Keratinocyte (primary cell): Measurements from ENCODE around the gene IFI16. TPM values are rescaled to one million over a fixed set of nuclear protein-coding genes. Genes with fewer than 3 reads are reported as not detected.
A peak's percentile ranks its signal among the peaks of the same experiment; 100 is the strongest.

Experiments
- DNase-seq: peaks from one replicate; pipeline ENCODE4 v3.0.0-alpha.2; 2011; ENCODE audit warnings: low read depth, missing footprints, low spot score
- FAIRE-seq: peaks from 2 replicates; lab custom pipeline; 2011; peaks lifted over from hg19 to GRCh38; lab: Jason Lieb, UNC
- H2AFZ ChIP-seq: 2 replicates; pipeline ENCODE4 v1.6.0; 2012; ENCODE audit warnings: low read length, control low read depth, inconsistent platforms; ENCODE audit not compliant: control insufficient read depth
- H3K27ac ChIP-seq: 2 replicates; pipeline ENCODE4 v1.5.1; 2011; ENCODE audit warnings: low read length; ENCODE audit not compliant: control insufficient read depth, insufficient read depth
- H3K27me3 ChIP-seq: 3 replicates; pipeline ENCODE4 v1.6.0; 2011; ENCODE audit warnings: low read length; ENCODE audit not compliant: control insufficient read depth, insufficient read depth; ENCODE audit errors: extremely low read depth
- H3K36me3 ChIP-seq, 2 experiments: 2 replicates in 1 of 2; 3 replicates in 1 of 2; pipeline ENCODE4 v1.5.1; 2011; ENCODE audit warnings: low read length in 2 of 2, mild to moderate bottlenecking in 1 of 2; ENCODE audit not compliant: control insufficient read depth in 2 of 2, insufficient read depth in 2 of 2; ENCODE audit errors: extremely low read depth in 1 of 2
- H3K4me1 ChIP-seq: 3 replicates; pipeline ENCODE4 v1.5.1; 2011; ENCODE audit warnings: low read length; ENCODE audit not compliant: control insufficient read depth, insufficient read depth; ENCODE audit errors: extremely low read depth
- H3K4me2 ChIP-seq: 3 replicates; pipeline ENCODE4 v1.6.0; 2011; ENCODE audit warnings: low read depth, low read length; ENCODE audit not compliant: control insufficient read depth, insufficient read depth; ENCODE audit errors: extremely low read depth
- H3K4me3 ChIP-seq, 3 experiments: fragments of 200-600 bp in 1 of 3; sonication (generic) in 1 of 3; 2 replicates in 2 of 3; 3 replicates in 1 of 3; pipeline ENCODE4 v1.5.1; 2011 to 2016; ENCODE audit warnings: low read length in 3 of 3, mild to moderate bottlenecking in 3 of 3, control low read depth in 2 of 3, inconsistent platforms in 1 of 3, low read depth in 1 of 3, mixed read lengths in 1 of 3, mixed run types in 1 of 3, moderate library complexity in 1 of 3; ENCODE audit not compliant: control insufficient read depth in 2 of 3, insufficient read depth in 2 of 3; ENCODE audit errors: extremely low read depth in 1 of 3
- H3K79me2 ChIP-seq: 2 replicates; pipeline ENCODE4 v1.6.0; 2012; ENCODE audit warnings: low read length; ENCODE audit not compliant: control insufficient read depth, insufficient read depth
- H3K9ac ChIP-seq: 3 replicates; pipeline ENCODE4 v1.6.0; 2011; ENCODE audit warnings: low read length; ENCODE audit not compliant: control insufficient read depth, insufficient read depth; ENCODE audit errors: extremely low read depth
- H3K9me1 ChIP-seq: 3 replicates; pipeline ENCODE4 v1.6.0; 2011; ENCODE audit warnings: low read length; ENCODE audit not compliant: control insufficient read depth, insufficient read depth; ENCODE audit errors: extremely low read depth
- H3K9me3 ChIP-seq: 2 replicates; pipeline ENCODE4 v1.5.1; 2012; ENCODE audit warnings: low read depth, low read length; ENCODE audit not compliant: control insufficient read depth
- H4K20me1 ChIP-seq: 3 replicates; pipeline ENCODE4 v1.6.0; 2011; ENCODE audit warnings: low read length; ENCODE audit not compliant: control insufficient read depth, insufficient read depth; ENCODE audit errors: extremely low read depth
- EZH2 ChIP-seq: IDR thresholded peaks from one replicate; pipeline ENCODE4 v1.6.1; 2012; ENCODE audit warnings: inconsistent platforms, mild to moderate bottlenecking, low read length, moderate library complexity
- dilution Hi-C: fragments of 300-500 bp; cut with MboI; formaldehyde crosslinking; loops from one replicate; pipeline ENCODE4 v1.7.0; 2020; ENCODE audit warnings: low sequenced_read_pairs; ENCODE audit not compliant: extremely low pct_ligation_motif_present
- polyA plus RNA-seq, 5 experiments: library from polyadenylated mRNA; depleted of rRNA in 3 of 5; stranded (reverse) in 3 of 5; stranded (forward) in 1 of 5; unstranded in 1 of 5; fragments of >200 nt; gene quantifications; 1 replicate in 1 of 5; 2 replicates in 3 of 5; 3 replicates in 1 of 5; pipeline versions ENCODE4 v1.2.1 to v1.2.3, GENCODE V29; 2011 to 2012; ENCODE audit warnings: missing spikeins in 2 of 5, low read depth in 1 of 5, low replicate concordance in 1 of 5
- TF ChIP-seq, protein P1 (sequence below), 3 experiments: IDR thresholded peaks in 1 of 3; conservative IDR thresholded peaks in 1 of 3; optimal IDR thresholded peaks in 1 of 3; 2 replicates in 2 of 3; 3 replicates in 1 of 3; pipeline versions ENCODE3 to v1.5.1; 2011; ENCODE audit warnings: low read length in 3 of 3, mild to moderate bottlenecking in 3 of 3, moderate library complexity in 2 of 3, control low read depth in 1 of 3, inconsistent platforms in 1 of 3; ENCODE audit not compliant: insufficient read depth in 2 of 3; ENCODE audit errors: extremely low read depth in 1 of 3

Gene IFI16
- polyA plus RNA-seq, 1 donor (not counting 4 experiments of a cell fraction or from before 2014, with no cell fraction given) = 193 TPM

DNA sequence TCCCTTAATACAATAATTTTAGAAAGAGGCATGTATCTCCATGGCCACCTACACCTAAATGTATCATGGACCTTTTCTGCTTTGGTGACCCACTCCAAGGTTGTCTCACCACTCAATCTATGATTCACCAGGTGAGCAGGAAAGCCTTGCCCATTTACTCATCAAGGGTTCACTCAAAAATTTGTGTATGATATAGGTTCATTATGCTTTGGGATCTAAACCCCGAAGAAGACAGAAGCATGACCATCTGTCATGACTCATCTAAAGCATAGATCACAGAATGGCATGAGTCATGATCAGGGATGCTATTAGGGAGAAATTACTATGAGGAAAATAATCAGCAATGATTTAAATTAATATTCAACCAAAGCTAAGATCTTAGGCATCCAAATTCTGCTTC is 39.9 kb upstream of the IFI16 start:
- FAIRE-seq (peak; percentile 91), DNase-seq (peak; percentile 88)
- Histone ChIP-seq H3K4me1 (peaks cover 12% of the 10 kb centered on the region), H3K36me3 (no peaks in the 10 kb centered on the region), H3K9ac (no peak overlapping the region), H3K27ac (peak overlapping the region; percentile 72), H3K9me1 (no peaks in the 10 kb centered on the region), H2AFZ (no peak overlapping the region), H3K79me2 (no peaks in the 10 kb centered on the region), H3K4me3 (no peak overlapping the region), H3K9me3 (no peaks in the 10 kb centered on the region), H4K20me1 (no peaks in the 10 kb centered on the region), H3K27me3 (no peaks in the 10 kb centered on the region), H3K4me2 (no peak overlapping the region)
- TF ChIP-seq, protein P1, sequence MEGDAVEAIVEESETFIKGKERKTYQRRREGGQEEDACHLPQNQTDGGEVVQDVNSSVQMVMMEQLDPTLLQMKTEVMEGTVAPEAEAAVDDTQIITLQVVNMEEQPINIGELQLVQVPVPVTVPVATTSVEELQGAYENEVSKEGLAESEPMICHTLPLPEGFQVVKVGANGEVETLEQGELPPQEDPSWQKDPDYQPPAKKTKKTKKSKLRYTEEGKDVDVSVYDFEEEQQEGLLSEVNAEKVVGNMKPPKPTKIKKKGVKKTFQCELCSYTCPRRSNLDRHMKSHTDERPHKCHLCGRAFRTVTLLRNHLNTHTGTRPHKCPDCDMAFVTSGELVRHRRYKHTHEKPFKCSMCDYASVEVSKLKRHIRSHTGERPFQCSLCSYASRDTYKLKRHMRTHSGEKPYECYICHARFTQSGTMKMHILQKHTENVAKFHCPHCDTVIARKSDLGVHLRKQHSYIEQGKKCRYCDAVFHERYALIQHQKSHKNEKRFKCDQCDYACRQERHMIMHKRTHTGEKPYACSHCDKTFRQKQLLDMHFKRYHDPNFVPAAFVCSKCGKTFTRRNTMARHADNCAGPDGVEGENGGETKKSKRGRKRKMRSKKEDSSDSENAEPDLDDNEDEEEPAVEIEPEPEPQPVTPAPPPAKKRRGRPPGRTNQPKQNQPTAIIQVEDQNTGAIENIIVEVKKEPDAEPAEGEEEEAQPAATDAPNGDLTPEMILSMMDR (optimal IDR thresholded peaks at IDR 0.05 in 1 of 3, IDR thresholded peaks at IDR 0.05 in 1 of 3, conservative IDR thresholded peaks at IDR 0.05 in 1 of 3; ENCODE audit: extremely low read depth in 1 of 3, insufficient read depth in 2 of 3, low read length in 3 of 3) = no peak
- TF ChIP-seq EZH2 = no peak
- dilution Hi-C loops = no loop called here

DNA sequence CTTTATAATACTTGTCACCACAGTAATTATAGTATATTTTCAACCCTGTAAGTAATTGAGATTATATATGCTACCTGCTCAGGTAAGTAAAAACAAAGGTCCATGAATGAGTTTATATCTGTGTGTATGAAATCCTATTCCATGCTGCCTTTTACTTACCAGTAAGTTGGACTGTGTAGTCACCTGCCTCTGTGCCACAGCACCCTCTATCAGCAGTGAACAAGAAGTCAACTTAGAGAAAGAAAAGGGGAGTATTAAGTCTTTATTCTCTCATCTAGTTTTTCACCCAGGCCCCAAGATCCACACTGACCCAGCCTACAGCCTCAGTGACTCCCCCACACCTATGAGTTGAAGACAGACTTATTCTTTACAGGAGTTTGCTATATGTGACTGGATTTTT is 36.9 kb upstream of the IFI16 start:
- no peaks in the 10 kb centered on the region for H3K36me3 ChIP-seq
- TF ChIP-seq EZH2 = no peak
- TF ChIP-seq, protein P1 (optimal IDR thresholded peaks at IDR 0.05 in 1 of 3, IDR thresholded peaks at IDR 0.05 in 1 of 3, conservative IDR thresholded peaks at IDR 0.05 in 1 of 3; ENCODE audit: extremely low read depth in 1 of 3, insufficient read depth in 2 of 3, low read length in 3 of 3) = peak; percentile 45 to 58 (median 53)
- dilution Hi-C loops = no loop called here
- H3K9me3 ChIP-seq = no peaks in the 10 kb centered on the region
- no peak overlapping the region for H3K4me2 ChIP-seq
- H3K9ac ChIP-seq = no peak overlapping the region
- H3K27me3 ChIP-seq = no peaks in the 10 kb centered on the region
- peaks cover 12% of the 10 kb centered on the region for H3K4me1 ChIP-seq
- DNase-seq = no peak
- no peak overlapping the region for H3K4me3 ChIP-seq
- FAIRE-seq = peak; percentile 53
- no peaks in the 10 kb centered on the region for H4K20me1 ChIP-seq
- no peak overlapping the region for H2AFZ ChIP-seq
- H3K27ac ChIP-seq = no peak overlapping the region
- H3K79me2 ChIP-seq = no peaks in the 10 kb centered on the region
- H3K9me1 ChIP-seq = no peaks in the 10 kb centered on the region
